Dermis microvascular lymphatic vessel endothelial cell (primary cell): ENCODE data around the gene PITX2. TPM values are rescaled to one million over a fixed set of nuclear protein-coding genes. Genes with fewer than 3 reads are reported as not detected.

Experiments used
- DNase-seq, 2 donors: peaks; one replicate each; pipeline versions ENCODE4 v3.0.0 to v3.0.0-alpha.2; 2010; ENCODE audit warnings: low read depth in 2 of 2
- total RNA-seq: library from RNA; depleted of rRNA; stranded (reverse); fragments of >200 nt; gene quantifications from 2 replicates; pipeline ENCODE4 v1.2.1, GENCODE V29; 2014

PITX2 gene
- total RNA-seq, 1 donor from 2014 or later = not detected

GRCh38 chr4:110636680-110637407 lies 14.0 kb upstream of the PITX2 start:
- no peak for DNase-seq

GRCh38 chr4:110636171-110636679 lies 13.3 kb upstream of the PITX2 start:
- DNase-seq = no peak

GRCh38 chr4:110635163-110635865 lies 12.4 kb upstream of the PITX2 start:
- no peak for DNase-seq

GRCh38 chr4:110634350-110635162 lies 11.7 kb upstream of the PITX2 start:
- DNase-seq = no peak

- no peak for DNase-seq
Observed at GRCh38 chr4:110633358-110634341, 10.8 kb upstream of the PITX2 start.

GRCh38 chr4:110632506-110633357 lies 9.9 kb upstream of the PITX2 start:
- no peak for DNase-seq

GRCh38 chr4:110631584-110632505 lies 9.0 kb upstream of the PITX2 start:
- DNase-seq = peak; percentile 74 to 82

- DNase-seq = no peak
Observed at GRCh38 chr4:110630688-110631402, 8.0 kb upstream of the PITX2 start.

GRCh38 chr4:110629780-110630687 lies 7.2 kb upstream of the PITX2 start:
- DNase-seq = no peak

GRCh38 chr4:110629214-110629754 lies 6.4 kb upstream of the PITX2 start:
- no peak for DNase-seq

GRCh38 chr4:110628663-110629213 lies 5.9 kb upstream of the PITX2 start:
- no peak for DNase-seq

GRCh38 chr4:110627977-110628662 lies 5.2 kb upstream of the PITX2 start:
- no peak for DNase-seq

- no peak for DNase-seq
Observed at GRCh38 chr4:110626532-110627153, 3.8 kb upstream of the PITX2 start.

- no peak for DNase-seq
Observed at GRCh38 chr4:110625576-110626257, 2.8 kb upstream of the PITX2 start.
